Measurements from ENCODE around the gene PBX3.

- no peak for TF ChIP-seq ZNF274 (IDR thresholded peaks at IDR 0.05; ENCODE audit: low read depth, low read length)
- no peak for TF ChIP-seq YY1 (IDR thresholded peaks at IDR 0.05; ENCODE audit: insufficient read depth, insufficient read length)
Measured at GRCh38 chr9:125906893-125907292, 159.7 kb downstream of the PBX3 start.

Measured in NT2/D1 (cell line).